HG03354 (cell line): ENCODE results near the gene PATL2.
"Not testable (repeated sequence)": the region's sequence is repeated elsewhere in the genome, so short reads cannot be mapped to it uniquely, and the experiment has no call there.

ENCODE experiments used
- ATAC-seq: cut with Tn5 transposase; IDR thresholded peaks from one replicate; pipeline ENCODE4 v1.9.1; 2021; ENCODE audit warnings: mild to moderate bottlenecking; ENCODE audit not compliant: unreplicated experiment, poor library complexity, severe bottlenecking

The PATL2 gene

GRCh38 chr15:44720000-44720435 is 8.9 kb upstream of the PATL2 start:
- ATAC-seq, result not testable (repeated sequence)

DNA sequence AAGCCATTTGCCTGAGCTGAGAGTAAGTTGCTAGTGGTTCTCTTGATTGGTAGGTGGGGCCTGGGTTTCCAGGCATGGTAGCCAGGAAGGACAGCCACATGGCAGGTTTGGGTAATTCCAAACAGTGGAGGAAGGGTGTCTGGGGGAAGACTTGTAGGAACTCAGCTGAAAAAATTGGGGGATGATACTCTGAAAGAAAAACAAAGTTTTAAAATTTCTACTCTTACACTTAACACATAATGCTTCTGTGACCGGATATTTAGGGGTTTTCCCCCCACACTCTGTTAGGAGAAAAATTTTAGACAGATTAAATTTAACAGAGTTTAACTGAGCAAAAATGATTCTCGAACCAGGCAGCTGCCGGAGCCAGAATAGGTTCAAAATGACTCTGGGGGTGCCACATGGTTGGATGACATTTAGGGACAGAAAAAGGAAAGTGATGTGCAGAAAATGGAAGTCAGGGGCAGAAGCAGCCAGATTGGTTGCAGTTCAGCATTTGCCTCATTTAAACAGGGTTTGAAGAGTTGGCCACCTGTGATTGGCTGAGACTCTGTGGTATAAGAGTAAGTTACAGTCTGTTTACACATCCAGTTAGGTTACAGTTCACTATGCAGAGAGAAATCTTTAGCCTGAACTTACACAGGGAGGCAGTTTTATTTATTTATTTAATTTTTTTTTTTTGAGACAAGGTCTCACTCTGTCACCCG is 8.3 kb upstream of the PATL2 start:
- peak; percentile 57 for ATAC-seq

DNA sequence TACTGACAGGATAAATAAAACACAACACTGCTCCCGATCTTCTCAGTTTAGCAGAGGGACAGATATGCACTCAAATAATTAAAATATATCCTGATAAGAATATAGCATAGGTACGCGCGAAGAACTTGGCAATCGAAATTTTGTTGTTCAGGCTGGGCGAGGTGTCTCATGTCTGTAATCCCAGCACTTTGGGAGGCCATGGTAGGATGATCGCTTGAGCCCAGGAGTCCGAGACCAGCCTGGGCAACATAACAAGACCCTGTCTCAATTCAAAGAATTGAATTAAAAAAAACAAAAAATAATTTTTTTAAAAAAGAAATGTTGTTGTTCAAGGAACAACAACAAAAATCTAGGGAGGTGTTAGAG is 7.8 kb upstream of the PATL2 start:
- no peak for ATAC-seq

GRCh38 chr15:44718180-44718926 is 7.2 kb upstream of the PATL2 start:
- ATAC-seq, result no peak

- no peak for ATAC-seq
Measured at GRCh38 chr15:44716983-44717602, 6.0 kb upstream of the PATL2 start.

GRCh38 chr15:44715797-44716334 is 4.7 kb upstream of the PATL2 start:
- ATAC-seq, result no peak

DNA sequence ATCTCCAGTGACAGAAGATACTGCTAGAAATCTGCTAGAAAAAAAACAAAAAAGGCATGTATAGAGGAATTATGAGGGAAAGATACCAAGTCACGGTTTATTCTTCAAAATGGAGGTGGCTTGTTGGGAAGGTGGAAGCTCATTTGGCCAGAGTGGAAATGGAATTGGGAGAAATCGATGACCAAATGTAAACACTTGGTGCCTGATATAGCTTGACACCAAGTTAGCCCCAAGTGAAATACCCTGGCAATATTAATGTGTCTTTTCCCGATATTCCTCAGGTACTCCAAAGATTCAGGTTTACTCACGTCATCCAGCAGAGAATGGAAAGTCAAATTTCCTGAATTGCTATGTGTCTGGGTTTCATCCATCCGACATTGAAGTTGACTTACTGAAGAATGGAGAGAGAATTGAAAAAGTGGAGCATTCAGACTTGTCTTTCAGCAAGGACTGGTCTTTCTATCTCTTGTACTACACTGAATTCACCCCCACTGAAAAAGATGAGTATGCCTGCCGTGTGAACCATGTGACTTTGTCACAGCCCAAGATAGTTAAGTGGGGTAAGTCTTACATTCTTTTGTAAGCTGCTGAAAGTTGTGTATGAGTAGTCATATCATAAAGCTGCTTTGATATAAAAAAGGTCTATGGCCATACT is 4.1 kb upstream of the PATL2 start:
- no peak for ATAC-seq

DNA sequence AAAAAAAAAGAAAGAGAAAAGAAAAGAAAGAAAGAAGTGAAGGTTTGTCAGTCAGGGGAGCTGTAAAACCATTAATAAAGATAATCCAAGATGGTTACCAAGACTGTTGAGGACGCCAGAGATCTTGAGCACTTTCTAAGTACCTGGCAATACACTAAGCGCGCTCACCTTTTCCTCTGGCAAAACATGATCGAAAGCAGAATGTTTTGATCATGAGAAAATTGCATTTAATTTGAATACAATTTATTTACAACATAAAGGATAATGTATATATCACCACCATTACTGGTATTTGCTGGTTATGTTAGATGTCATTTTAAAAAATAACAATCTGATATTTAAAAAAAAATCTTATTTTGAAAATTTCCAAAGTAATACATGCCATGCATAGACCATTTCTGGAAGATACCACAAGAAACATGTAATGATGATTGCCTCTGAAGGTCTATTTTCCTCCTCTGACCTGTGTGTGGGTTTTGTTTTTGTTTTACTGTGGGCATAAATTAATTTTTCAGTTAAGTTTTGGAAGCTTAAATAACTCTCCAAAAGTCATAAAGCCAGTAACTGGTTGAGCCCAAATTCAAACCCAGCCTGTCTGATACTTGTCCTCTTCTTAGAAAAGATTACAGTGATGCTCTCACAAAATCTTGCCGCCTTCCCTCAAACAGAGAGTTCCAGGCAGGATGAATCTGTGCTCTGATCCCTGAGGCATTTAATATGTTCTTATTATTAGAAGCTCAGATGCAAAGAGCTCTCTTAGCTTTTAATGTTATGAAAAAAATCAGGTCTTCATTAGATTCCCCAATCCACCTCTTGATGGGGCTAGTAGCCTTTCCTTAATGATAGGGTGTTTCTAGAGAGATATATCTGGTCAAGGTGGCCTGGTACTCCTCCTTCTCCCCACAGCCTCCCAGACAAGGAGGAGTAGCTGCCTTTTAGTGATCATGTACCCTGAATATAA is 2.2 kb upstream of the PATL2 start:
- ATAC-seq, result no peak

- no peak for ATAC-seq
Measured at GRCh38 chr15:44712346-44713005, 1.4 kb upstream of the PATL2 start.

- ATAC-seq, result peak; percentile 24
Measured at GRCh38 chr15:44711743-44712345, 721 bp upstream of the PATL2 start.

- peak; percentile 35 for ATAC-seq
Measured at GRCh38 chr15:44710236-44711095, 657 bp downstream of the PATL2 start.

DNA sequence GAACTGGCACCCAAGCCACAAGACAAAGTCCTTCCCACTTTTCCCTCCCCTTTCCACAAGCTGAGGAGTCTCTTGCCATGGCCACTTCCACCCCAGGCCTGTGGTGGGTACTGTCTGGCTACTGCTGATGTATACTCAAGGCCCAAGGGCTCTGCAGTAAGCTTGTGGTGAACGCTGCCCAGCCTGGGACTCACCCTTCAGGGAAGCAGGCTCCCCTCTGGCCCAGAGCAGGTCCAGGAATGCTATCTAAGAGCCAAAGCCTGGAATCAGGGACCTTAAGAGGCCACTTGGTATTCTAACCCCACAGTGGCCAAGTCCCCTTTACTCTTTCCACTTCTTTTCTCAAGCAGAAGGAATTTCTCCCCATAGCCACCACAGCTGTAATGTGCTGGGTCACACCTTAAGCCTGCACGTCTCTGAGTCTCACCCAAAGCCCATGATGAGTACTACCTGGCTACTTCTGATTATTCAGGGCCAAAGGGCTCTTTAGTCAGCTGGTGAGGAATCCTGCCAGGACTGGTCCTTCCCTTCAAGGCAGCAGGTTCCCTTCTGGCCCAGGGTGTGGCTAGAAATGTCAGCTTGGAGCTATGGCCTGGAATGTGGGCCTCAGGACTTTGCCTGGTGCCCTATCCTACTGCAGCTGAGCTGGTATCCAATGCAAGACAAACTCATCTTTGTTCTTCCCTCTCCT is 4.0 kb downstream of the PATL2 start:
- no peak for ATAC-seq

DNA sequence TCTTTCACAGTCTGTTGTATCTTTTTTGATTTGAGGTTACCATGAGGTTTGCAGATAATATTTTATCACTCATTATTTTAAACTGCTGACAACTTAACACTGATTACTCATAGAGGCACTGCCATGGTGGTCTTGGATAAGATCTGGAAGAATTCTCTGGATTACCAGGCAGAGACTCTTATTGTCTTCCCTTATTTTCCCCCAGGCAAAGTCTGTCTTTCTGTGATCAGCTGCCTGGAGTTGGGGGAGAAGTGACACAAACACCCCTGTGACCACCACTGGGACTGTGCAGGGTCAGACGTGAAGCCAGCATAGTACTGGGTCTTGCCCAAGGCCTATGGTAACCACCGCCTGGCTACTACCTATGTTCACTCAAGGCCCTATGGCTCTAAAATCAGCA is 4.7 kb downstream of the PATL2 start:
- no peak for ATAC-seq

GRCh38 chr15:44705986-44706385 is 5.1 kb downstream of the PATL2 start:
- ATAC-seq, result no peak

GRCh38 chr15:44700676-44701075 is 10.4 kb downstream of the PATL2 start:
- ATAC-seq, result not testable (repeated sequence)

DNA sequence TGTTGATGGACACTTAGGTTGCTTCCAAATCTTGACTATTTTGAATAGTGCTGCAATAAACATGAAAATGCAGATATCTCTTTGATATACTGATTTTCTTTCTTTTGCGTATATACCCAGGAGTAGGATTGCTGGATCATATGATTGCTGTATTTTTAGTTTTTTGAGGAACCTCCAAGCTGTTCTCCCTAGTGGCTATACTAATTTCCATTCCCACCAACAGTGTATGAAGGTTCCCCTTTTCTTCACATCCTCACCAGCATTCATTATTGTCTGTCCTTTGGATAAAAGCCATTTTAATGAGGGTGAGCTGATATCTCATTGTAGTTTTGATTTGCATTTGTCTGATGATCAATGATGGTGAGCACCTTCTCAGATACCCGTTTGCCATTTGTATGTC is 12.5 kb downstream of the PATL2 start:
- no peak for ATAC-seq

GRCh38 chr15:44697014-44697413 is 14.1 kb downstream of the PATL2 start:
- no peak for ATAC-seq
